ENCODE data around the gene PIP4K2C. TPM values are rescaled to one million over a fixed set of nuclear protein-coding genes. Genes with fewer than 3 reads are reported as not detected.
A peak's percentile ranks its signal among the peaks of the same experiment; 100 is the strongest.
"Not testable (repeated sequence)": the region's sequence is repeated elsewhere in the genome, so short reads cannot be mapped to it uniquely, and the experiment has no call there.

PIP4K2C gene
- total RNA-seq, 2 experiments from 2014 or later, result 10.7 to 12.3 TPM

GRCh38 chr12:57632073-57632957 is 41.3 kb downstream of the PIP4K2C start:
- H3K27ac Mint-ChIP-seq, result no peak overlapping the region
- H3K9me3 Mint-ChIP-seq, result no peaks in the 10 kb centered on the region
- peak overlapping the region; percentile 48 for H3K4me3 Mint-ChIP-seq
- peaks cover 59% of the 10 kb centered on the region for H3K27me3 Mint-ChIP-seq
- H3K4me1 Mint-ChIP-seq (ENCODE audit: low read depth), result peaks cover 15% of the 10 kb centered on the region
- H3K36me3 Mint-ChIP-seq (ENCODE audit: low read depth), result no peaks in the 10 kb centered on the region
- ChIA-PET CTCF (interaction anchor here (0.7 to 4.9 kb wide), 11 partner anchors 10 to 110 kb away, joined by 3 to 28 read pairs (median 5); no protein-coding TSS in a partner anchor), POLR2A (no interaction called here)
- peak; percentile 34 for ATAC-seq
- intact Hi-C loops (cut with micrococcal nuclease), result no loop called here
- no peak for TF ChIP-seq CTCF (IDR thresholded peaks at IDR 0.05)
- peak; percentile 43 for DNase-seq

- DNase-seq (peak; percentile 58), ATAC-seq (peak; percentile 80)
- ChIA-PET POLR2A (no interaction called here), CTCF (interaction anchor here (0.6 to 4.9 kb wide), 19 partner anchors 9 to 175 kb away, joined by 3 to 28 read pairs (median 4); no protein-coding TSS in a partner anchor)
- Mint-ChIP-seq H3K4me1 (ENCODE audit: low read depth) (peaks cover 10% of the 10 kb centered on the region), H3K27ac (no peak within 1 kb of the TSS), H3K4me3 (peak within 1 kb of the TSS; percentile 48), H3K27me3 (peaks cover 53% of the 10 kb centered on the region), H3K36me3 (ENCODE audit: low read depth) (no peaks in the 10 kb centered on the region), H3K9me3 (no peaks in the 10 kb centered on the region)
- intact Hi-C loops (cut with micrococcal nuclease), result no loop called here
- TF ChIP-seq CTCF (IDR thresholded peaks at IDR 0.05), result peak; percentile 81
Observed at GRCh38 chr12:57632958-57633840, 42.2 kb downstream of the PIP4K2C start, which contains the start of gene B4GALNT1. Gene B4GALNT1 (minus strand): TSS chr12:57633201. CDS start chr12:57632132, 1,069 bp downstream.

GRCh38 chr12:57636731-57637130 is 45.7 kb downstream of the PIP4K2C start:
- H3K36me3 Mint-ChIP-seq (ENCODE audit: low read depth); H3K4me3 Mint-ChIP-seq; ATAC-seq; H3K27ac Mint-ChIP-seq; H3K4me1 Mint-ChIP-seq (ENCODE audit: low read depth); intact Hi-C loops (cut with micrococcal nuclease); H3K9me3 Mint-ChIP-seq; DNase-seq: not testable (repeated sequence)
- peaks cover 21% of the 10 kb centered on the region for H3K27me3 Mint-ChIP-seq
- ChIA-PET CTCF (interaction anchor here (0.6 to 1.3 kb wide), 2 partner anchors 14 to 16 kb away, joined by 3 to 5 read pairs; no protein-coding TSS in a partner anchor), POLR2A (interaction anchor here (0.6 kb wide), 1 partner anchor 210 kb away, joined by 3 read pairs; the partner anchor contains the start of gene CTDSP2)

GRCh38 chr12:57637364-57637763 is 46.4 kb downstream of the PIP4K2C start:
- H3K36me3 Mint-ChIP-seq (ENCODE audit: low read depth), result no peaks in the 10 kb centered on the region
- no peak overlapping the region for H3K27ac Mint-ChIP-seq
- no peak for ATAC-seq
- H3K4me1 Mint-ChIP-seq (ENCODE audit: low read depth), result peaks cover 6% of the 10 kb centered on the region
- TF ChIP-seq CTCF (IDR thresholded peaks at IDR 0.05), result no peak
- intact Hi-C loops (cut with micrococcal nuclease), result no loop called here
- POLR2A ChIA-PET, result interaction anchor here (0.6 kb wide), 1 partner anchor 209 kb away, joined by 3 read pairs; the partner anchor contains the start of gene CTDSP2
- H3K9me3 Mint-ChIP-seq, result no peaks in the 10 kb centered on the region
- no peak for DNase-seq
- peaks cover 18% of the 10 kb centered on the region for H3K27me3 Mint-ChIP-seq
- H3K4me3 Mint-ChIP-seq, result no peak overlapping the region
- CTCF ChIA-PET, result interaction anchor here (0.6 to 1.3 kb wide), 3 partner anchors 10 to 16 kb away, joined by 3 to 12 read pairs (median 5); no protein-coding TSS in a partner anchor

- H3K27me3 Mint-ChIP-seq, result peaks cover 17% of the 10 kb centered on the region
- ATAC-seq (no peak), DNase-seq (no peak)
- no peak overlapping the region for H3K27ac Mint-ChIP-seq
- ChIA-PET POLR2A (no interaction called here), CTCF (interaction anchor here (0.6 to 1.3 kb wide), 5 partner anchors 10 to 912 kb away, joined by 3 to 12 read pairs (median 5); no protein-coding TSS in a partner anchor)
- no peak overlapping the region for H3K4me3 Mint-ChIP-seq
- no peaks in the 10 kb centered on the region for H3K9me3 Mint-ChIP-seq
- no peaks in the 10 kb centered on the region for H3K36me3 Mint-ChIP-seq (ENCODE audit: low read depth)
- no peak for TF ChIP-seq CTCF (IDR thresholded peaks at IDR 0.05)
- H3K4me1 Mint-ChIP-seq (ENCODE audit: low read depth), result peaks cover 5% of the 10 kb centered on the region
- intact Hi-C loops (cut with micrococcal nuclease), result no loop called here
Observed at GRCh38 chr12:57638096-57638495, 47.1 kb downstream of the PIP4K2C start.
